22Rv1 (cell line): Measurements from ENCODE around the gene BAHCC1.

Experiments
- ZFX ChIP-seq: fragments of 450-650 bp; IDR thresholded peaks from 2 replicates; pipeline ENCODE4 v1.6.1; 2017; ENCODE audit warnings: antibody characterized with exemption, borderline replicate concordance
- TF ChIP-seq, protein P1 (sequence below): fragments of 450-650 bp; IDR thresholded peaks from 2 replicates; pipeline ENCODE4 v1.5.1; 2017; ENCODE audit warnings: mild to moderate bottlenecking

GRCh38 chr17:81452551-81452950, 57.3 kb downstream of the BAHCC1 start:
- TF ChIP-seq, protein P1, sequence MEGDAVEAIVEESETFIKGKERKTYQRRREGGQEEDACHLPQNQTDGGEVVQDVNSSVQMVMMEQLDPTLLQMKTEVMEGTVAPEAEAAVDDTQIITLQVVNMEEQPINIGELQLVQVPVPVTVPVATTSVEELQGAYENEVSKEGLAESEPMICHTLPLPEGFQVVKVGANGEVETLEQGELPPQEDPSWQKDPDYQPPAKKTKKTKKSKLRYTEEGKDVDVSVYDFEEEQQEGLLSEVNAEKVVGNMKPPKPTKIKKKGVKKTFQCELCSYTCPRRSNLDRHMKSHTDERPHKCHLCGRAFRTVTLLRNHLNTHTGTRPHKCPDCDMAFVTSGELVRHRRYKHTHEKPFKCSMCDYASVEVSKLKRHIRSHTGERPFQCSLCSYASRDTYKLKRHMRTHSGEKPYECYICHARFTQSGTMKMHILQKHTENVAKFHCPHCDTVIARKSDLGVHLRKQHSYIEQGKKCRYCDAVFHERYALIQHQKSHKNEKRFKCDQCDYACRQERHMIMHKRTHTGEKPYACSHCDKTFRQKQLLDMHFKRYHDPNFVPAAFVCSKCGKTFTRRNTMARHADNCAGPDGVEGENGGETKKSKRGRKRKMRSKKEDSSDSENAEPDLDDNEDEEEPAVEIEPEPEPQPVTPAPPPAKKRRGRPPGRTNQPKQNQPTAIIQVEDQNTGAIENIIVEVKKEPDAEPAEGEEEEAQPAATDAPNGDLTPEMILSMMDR: no peak
- TF ChIP-seq ZFX: no peak
